OCI-LY7 (cell line): ENCODE data around the gene CHRD.

ENCODE experiments used
- CTCF ChIP-seq: fragments of 200-600 bp; sonication (generic); conservative IDR thresholded peaks from 2 replicates; pipeline ENCODE4 v1.5.1; 2014; ENCODE audit warnings: mild to moderate bottlenecking, antibody characterized with exemption, low read length, moderate library complexity, mixed read lengths
- EZH2phosphoT487 ChIP-seq: fragments of 200-600 bp; sonication (generic); IDR thresholded peaks from 2 replicates; pipeline ENCODE4 v1.6.1; 2018; ENCODE audit warnings: low read depth, borderline replicate concordance, mild to moderate bottlenecking, mixed run types, antibody characterized with exemption, low read length, moderate library complexity, mixed read lengths

- TF ChIP-seq CTCF (no peak), EZH2phosphoT487 (no peak)
Measured at GRCh38 chr3:184337981-184338380, 41.9 kb upstream of the CHRD start.
